ENCODE measurements around the gene VPS54. TPM values are rescaled to one million over a fixed set of nuclear protein-coding genes. Genes with fewer than 3 reads are reported as not detected.

The VPS54 gene
- total RNA-seq, 1 experiment from 2014 or later = 21.2 TPM

DNA sequence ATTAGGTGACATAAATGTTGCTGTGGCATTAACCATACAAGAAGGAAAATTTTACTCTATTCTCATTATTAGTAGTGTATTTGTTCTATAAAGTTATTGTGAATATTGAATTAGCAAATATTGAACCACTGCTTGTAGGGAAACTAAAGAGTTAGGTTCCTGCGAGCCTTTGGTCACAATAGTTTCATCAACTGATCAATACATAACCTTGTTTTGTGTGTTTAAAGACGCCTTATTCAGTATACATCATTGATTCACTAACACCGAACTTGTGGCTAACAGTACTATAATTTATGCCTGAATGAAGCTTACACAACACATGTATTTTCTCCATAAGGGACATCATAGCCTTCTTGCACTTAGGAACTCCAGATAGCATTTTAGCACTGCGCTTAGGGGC, 36.9 kb downstream of the VPS54 start:
- TF ChIP-seq POLR2AphosphoS5 (IDR thresholded peaks at IDR 0.05; ENCODE audit: low read depth, low read length) (no peak), SIN3A (IDR thresholded peaks at IDR 0.05; ENCODE audit: borderline replicate concordance, insufficient read depth, low read depth, low read length) (no peak), TCF7L2 (IDR thresholded peaks at IDR 0.05; ENCODE audit: low read depth, low read length) (no peak)
- TF ChIP-seq, protein P1, sequence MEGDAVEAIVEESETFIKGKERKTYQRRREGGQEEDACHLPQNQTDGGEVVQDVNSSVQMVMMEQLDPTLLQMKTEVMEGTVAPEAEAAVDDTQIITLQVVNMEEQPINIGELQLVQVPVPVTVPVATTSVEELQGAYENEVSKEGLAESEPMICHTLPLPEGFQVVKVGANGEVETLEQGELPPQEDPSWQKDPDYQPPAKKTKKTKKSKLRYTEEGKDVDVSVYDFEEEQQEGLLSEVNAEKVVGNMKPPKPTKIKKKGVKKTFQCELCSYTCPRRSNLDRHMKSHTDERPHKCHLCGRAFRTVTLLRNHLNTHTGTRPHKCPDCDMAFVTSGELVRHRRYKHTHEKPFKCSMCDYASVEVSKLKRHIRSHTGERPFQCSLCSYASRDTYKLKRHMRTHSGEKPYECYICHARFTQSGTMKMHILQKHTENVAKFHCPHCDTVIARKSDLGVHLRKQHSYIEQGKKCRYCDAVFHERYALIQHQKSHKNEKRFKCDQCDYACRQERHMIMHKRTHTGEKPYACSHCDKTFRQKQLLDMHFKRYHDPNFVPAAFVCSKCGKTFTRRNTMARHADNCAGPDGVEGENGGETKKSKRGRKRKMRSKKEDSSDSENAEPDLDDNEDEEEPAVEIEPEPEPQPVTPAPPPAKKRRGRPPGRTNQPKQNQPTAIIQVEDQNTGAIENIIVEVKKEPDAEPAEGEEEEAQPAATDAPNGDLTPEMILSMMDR (IDR thresholded peaks at IDR 0.05) = no peak
- TF ChIP-seq, protein P2, sequence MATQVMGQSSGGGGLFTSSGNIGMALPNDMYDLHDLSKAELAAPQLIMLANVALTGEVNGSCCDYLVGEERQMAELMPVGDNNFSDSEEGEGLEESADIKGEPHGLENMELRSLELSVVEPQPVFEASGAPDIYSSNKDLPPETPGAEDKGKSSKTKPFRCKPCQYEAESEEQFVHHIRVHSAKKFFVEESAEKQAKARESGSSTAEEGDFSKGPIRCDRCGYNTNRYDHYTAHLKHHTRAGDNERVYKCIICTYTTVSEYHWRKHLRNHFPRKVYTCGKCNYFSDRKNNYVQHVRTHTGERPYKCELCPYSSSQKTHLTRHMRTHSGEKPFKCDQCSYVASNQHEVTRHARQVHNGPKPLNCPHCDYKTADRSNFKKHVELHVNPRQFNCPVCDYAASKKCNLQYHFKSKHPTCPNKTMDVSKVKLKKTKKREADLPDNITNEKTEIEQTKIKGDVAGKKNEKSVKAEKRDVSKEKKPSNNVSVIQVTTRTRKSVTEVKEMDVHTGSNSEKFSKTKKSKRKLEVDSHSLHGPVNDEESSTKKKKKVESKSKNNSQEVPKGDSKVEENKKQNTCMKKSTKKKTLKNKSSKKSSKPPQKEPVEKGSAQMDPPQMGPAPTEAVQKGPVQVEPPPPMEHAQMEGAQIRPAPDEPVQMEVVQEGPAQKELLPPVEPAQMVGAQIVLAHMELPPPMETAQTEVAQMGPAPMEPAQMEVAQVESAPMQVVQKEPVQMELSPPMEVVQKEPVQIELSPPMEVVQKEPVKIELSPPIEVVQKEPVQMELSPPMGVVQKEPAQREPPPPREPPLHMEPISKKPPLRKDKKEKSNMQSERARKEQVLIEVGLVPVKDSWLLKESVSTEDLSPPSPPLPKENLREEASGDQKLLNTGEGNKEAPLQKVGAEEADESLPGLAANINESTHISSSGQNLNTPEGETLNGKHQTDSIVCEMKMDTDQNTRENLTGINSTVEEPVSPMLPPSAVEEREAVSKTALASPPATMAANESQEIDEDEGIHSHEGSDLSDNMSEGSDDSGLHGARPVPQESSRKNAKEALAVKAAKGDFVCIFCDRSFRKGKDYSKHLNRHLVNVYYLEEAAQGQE (IDR thresholded peaks at IDR 0.05; ENCODE audit: insufficient read depth in 1 of 2, low read depth in 2 of 2, low read length in 1 of 2) = no peak
- intact Hi-C loops (cut with micrococcal nuclease; ENCODE audit: unreplicated experiment) = no loop called here
- H3K27me3 ChIP-seq (ENCODE audit: control insufficient read depth, insufficient read depth, low read length) = no peaks in the 10 kb centered on the region
- no peak overlapping the region for H3K27ac ChIP-seq (ENCODE audit: low read length)
- no peak overlapping the region for H3K4me3 ChIP-seq (ENCODE audit: low read depth in 2 of 2, low read length in 2 of 2)
- H3K36me3 ChIP-seq (ENCODE audit: control insufficient read depth, insufficient read depth, low read length) = peaks cover 2% of the 10 kb centered on the region
- in situ Hi-C loops (cut with HindIII; ENCODE audit: low pct_unique_long_range_greater_than_20kb, low sequenced_read_pairs) = no loop called here
- H3K4me1 ChIP-seq (ENCODE audit: control insufficient read depth, insufficient read depth, low read length) = 0 out of 2 replicates have a peak, but pooled peaks cover 3% of the 10 kb centered on the region
- ATAC-seq (no peak), DNase-seq (ENCODE audit: low read depth, low spot score) (no peak)
- CTCF ChIA-PET = interaction anchor here (0.6 kb wide), 1 partner anchor 1420 kb away, joined by 12 read pairs; no protein-coding TSS in a partner anchor
- H3K9me3 ChIP-seq (ENCODE audit: control insufficient read depth, insufficient read depth, low read depth, low read length) = no peaks in the 10 kb centered on the region
- BruUV-seq (replicated peaks) = no TSS peak
- POLR2A ChIA-PET = interaction anchor here (0.6 kb wide), 2 partner anchors 36 to 234 kb away, joined by 3 to 4 read pairs; no protein-coding TSS in a partner anchor

DNA sequence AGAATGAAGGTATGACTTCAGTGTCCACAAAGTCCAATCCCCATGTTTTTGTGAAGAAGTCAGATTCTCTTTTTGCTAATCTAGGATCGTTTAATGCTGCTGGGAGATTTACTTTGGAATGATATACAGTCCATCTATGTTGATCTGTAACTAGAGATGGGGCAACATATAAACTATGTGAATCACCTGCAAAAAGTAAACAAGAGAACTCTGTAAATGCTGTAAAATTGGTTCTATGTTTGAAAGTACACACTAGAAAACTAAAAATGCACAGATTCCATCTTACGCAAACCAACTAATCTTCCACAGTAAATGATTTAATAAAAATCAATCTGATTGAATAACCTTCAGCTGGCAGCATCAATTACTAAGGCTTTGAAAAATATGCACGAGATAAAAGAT, 37.5 kb downstream of the VPS54 start:
- Histone ChIP-seq H3K27ac (ENCODE audit: low read length) (no peak overlapping the region), H3K4me3 (ENCODE audit: low read depth in 2 of 2, low read length in 2 of 2) (no peak overlapping the region), H3K36me3 (ENCODE audit: control insufficient read depth, insufficient read depth, low read length) (peaks cover 2% of the 10 kb centered on the region), H3K4me1 (ENCODE audit: control insufficient read depth, insufficient read depth, low read length) (0 out of 2 replicates have a peak, but pooled peaks cover 3% of the 10 kb centered on the region), H3K27me3 (ENCODE audit: control insufficient read depth, insufficient read depth, low read length) (no peaks in the 10 kb centered on the region), H3K9me3 (ENCODE audit: control insufficient read depth, insufficient read depth, low read depth, low read length) (no peaks in the 10 kb centered on the region)
- in situ Hi-C loops (cut with HindIII; ENCODE audit: low pct_unique_long_range_greater_than_20kb, low sequenced_read_pairs) = no loop called here
- no peak for TF ChIP-seq TCF7L2 (IDR thresholded peaks at IDR 0.05; ENCODE audit: low read depth, low read length)
- TF ChIP-seq, protein P2 (IDR thresholded peaks at IDR 0.05; ENCODE audit: insufficient read depth in 1 of 2, low read depth in 2 of 2, low read length in 1 of 2) = no peak
- no peak for TF ChIP-seq POLR2AphosphoS5 (IDR thresholded peaks at IDR 0.05; ENCODE audit: low read depth, low read length)
- TF ChIP-seq, protein P1 (IDR thresholded peaks at IDR 0.05) = no peak
- no peak for TF ChIP-seq SIN3A (IDR thresholded peaks at IDR 0.05; ENCODE audit: borderline replicate concordance, insufficient read depth, low read depth, low read length)
- ChIA-PET POLR2A (no interaction called here), CTCF (no interaction called here)
- intact Hi-C loops (cut with micrococcal nuclease; ENCODE audit: unreplicated experiment) = no loop called here
- no TSS peak for BruUV-seq (replicated peaks)
- ATAC-seq (no peak), DNase-seq (ENCODE audit: low read depth, low spot score) (no peak)
